HG02943 (cell line): ENCODE data around the gene CSNK1G2.

Experiments used
- ATAC-seq: cut with Tn5 transposase; IDR thresholded peaks from one replicate; pipeline ENCODE4 v1.9.1; 2021; ENCODE audit warnings: mild to moderate bottlenecking, low read depth, moderate library complexity; ENCODE audit not compliant: unreplicated experiment

Gene CSNK1G2

DNA sequence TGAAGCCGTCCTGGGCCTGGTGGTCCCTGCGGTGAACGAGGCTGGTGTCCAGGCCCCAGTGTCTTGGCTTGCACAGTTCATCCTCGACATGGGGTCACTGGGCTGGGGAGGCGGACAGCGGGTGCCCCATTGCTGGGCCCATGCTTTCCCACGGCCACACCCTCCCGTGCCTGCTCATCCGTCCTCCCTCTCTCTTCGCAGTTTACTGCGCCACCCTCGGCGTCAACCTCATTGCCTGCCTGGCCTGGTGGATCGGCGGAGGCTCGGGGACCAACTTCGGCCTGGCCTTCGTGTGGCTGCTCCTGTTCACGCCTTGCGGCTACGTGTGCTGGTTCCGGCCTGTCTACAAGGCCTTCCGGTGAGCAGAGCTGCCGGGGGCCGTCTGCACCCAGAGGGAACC is 23.0 kb upstream of the CSNK1G2 start:
- no peak for ATAC-seq

DNA sequence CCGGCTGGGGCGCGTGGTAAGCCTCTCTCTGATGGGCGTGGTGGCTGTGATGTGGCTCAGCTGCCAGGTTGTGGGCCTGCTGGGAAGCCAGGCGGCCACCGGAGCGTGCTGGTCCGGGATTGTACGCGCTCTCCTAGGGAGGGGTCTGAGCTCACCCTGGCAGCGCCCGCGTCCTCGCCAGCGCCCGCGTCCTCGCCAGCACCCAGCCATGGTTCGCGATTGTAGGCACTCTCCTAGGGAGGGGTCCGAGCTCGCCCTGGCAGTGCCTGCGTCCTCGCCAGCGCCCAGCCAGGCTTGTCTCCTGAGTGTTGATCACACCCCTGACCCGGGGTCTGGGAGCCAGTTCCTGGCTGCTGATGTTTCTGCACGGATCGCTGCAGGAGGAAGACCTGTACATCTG is 22.0 kb upstream of the CSNK1G2 start:
- ATAC-seq: no peak

DNA sequence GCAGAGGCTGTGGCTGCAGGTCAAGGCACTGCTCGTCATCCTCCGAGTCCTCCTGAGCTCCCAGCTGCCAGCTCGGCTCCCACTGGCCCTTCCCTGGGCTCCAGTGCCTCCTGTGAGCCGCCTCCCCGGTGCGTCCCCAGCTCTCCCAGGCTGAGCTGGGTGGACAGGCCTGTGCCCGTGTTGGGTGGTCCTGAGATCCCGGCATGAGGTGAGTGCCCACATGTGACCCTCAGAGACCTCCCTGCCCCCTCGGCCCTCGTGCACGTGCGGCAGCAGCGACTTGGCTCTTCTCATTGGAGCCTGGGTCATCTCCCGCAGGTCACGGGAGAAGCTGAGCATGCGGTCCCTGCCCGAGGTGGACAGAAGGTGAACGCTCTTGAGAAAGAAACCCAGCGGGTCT is 20.3 kb upstream of the CSNK1G2 start:
- ATAC-seq: no peak

DNA sequence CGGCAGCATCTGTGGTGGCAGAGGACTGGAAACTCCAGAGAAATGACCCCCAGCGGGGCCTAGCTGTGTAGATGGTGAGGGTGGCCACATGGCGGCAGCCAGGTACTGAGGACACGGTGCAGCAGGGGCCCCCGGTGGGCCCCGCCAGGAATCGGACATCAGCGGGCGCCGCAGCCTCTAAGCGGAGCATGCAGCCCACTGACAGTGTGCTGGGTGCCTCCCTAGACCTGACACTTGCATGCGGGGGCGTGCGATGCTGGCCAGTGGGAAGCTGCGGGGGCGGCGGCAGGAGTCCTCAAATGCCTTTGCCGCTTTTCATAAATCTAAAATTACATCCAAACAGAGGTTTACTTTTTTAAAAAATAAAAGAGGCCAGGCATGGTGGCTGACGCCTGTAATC is 19.6 kb upstream of the CSNK1G2 start:
- no peak for ATAC-seq

DNA sequence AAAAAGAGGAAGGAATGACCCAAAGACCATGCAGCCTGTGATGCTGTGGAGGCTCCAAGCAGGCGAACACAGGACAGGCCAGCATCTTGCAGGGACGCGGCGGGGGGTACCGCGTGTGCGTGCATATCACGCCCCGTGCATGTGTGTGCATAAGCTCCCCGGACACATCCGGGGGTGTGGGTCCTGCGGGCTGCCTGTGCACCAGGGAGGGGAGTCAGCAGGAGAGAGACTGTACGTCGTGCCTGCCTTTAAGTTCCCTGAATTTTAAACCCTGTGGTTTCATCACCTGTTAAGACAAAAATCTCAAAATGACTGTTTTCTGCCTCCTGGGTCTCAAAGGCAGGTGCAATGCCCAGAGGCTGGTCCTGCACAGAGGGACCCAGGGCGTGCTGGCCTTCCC is 19.1 kb upstream of the CSNK1G2 start:
- ATAC-seq: no peak

DNA sequence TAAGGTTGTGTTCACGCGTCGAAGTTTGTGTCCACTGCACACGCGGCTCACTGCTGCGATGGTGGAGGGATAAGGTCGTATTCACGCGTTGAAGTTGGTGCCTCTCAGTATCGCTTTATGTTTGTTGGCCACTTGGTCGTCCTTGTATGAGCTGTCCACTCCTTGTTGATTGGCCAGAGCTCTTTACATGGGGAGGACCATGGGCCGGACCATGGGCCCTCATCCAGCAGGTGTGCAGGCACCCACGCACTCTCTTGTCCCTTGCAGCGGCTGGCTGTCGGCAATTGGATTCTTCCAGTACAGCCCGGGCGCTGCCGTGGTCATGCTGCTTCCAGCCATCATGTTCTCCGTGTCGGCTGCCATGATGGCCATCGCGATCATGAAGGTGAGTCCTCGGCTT is 18.2 kb upstream of the CSNK1G2 start:
- no peak for ATAC-seq

DNA sequence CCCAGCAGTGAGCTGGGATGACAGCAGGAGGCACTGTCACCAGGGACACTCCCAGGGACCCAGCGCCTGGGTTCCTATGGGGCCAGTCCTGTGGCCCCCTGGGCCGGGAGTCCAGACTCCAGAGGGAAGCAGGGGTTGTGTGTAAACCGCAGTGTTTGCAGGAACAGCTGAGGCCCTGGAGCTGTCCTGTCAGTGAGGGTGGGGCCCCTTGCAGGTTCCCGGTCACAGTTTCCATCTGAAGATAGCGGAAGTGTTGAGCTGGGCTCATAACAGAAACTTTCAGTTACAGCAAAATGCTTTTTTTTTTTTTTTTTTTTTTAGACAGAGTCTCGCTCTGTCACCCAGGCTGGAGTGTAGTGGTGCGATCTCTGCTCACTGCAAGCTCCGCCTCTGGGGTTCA is 17.7 kb upstream of the CSNK1G2 start:
- no peak for ATAC-seq

DNA sequence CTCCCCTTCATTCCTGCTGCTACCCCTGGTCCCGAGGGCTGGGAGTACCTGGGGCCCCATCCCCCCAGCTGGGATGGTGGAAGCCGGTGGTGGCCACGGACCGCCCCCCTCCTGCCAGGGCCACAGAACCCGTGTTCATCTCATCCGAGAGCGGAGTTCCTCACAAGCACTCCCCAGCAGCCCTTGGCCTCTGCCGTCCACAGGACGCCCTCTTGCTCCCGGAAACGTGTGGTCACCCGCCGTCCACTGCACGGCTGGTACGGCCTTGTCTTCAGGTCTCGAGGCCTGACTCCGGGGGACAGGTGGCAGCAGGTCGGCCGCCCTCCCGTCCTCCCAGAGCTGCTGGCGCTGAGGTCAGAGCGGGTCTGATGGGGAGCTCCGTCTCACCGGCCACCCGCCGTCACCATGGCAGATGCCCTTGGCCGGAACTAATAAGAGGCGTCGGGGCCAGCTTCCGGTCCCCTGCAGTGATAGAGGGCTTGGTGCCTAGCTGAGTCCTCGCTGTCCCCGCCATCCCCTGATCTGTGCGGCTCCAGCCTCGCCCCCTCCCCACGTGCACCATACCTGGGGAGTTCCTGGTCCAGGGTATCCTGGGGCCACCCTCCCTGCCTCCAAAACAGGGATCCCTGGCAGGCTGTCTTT is 16.5 kb upstream of the CSNK1G2 start:
- ATAC-seq: no peak

DNA sequence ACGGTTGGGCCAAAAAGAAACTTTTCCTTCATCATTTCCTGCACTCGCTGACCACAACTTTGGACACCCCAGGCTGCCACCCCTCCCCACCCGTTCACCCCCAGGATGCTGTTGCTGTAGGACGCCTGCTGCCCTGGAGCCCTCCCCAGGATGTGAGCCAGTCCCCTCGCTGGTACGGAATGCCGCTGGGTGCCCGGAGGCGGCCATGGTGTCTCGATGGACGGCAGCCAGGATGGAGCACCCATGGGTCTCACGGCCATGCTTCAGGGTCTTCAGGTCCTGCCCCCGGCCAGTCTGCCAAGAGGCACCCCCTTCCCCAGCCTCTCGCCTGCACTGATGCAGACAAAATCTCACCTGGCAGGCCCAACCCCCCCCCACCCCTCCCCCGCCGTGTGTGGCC is 15.4 kb upstream of the CSNK1G2 start:
- ATAC-seq: no peak

DNA sequence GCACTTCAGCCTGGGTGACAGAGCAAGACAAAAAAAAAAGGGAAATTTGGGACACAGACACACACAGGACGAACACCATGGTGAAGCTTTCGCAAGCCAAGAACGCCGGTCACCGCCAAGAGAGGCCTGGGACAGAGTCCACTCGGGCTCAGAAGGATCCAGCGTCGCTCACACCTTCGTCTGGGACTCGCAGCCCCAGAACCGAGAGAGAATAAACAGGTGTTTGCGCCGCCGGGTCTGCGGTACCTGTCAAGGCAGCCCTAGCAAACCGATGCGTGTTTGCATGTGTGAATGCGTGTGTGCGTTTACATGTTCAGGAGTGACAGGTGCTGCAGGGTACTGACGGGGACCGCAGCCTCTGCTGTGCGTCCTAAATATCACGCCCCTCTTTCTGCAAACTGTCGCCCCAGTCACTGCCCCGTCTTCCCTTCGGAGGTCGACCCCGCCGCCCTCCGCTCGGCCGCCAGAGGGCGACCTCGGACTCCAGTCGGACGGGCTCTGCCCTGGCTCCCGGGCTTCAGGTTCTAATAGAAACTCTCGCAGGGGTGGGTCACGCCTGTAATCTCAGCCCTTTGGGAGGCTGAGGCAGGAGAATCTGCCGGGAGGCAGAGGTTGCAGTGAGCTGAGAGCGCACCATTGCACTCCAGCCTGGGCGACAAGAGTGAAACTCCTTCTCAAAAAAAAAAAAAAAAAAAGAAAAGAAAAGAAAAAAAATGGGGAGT is 11.8 kb upstream of the CSNK1G2 start:
- no peak for ATAC-seq

DNA sequence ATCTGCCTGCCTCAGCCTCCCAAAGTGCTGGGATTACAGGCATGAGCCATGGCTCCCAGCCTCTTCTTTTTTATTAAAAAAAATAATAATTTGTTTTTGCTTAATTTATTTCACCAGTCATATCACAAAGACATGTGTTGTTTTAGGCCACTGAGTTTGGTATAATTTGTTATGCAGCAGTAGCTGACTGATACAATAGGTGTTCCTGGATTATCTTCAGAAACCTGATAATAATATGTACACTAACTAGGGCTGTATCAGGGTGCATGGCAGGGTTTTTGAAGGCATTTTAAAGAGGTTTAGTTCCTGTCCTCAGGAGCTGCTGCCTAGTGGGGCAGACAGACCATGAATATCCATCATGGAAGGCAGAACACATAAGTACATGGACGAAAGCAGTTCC is 9.5 kb upstream of the CSNK1G2 start:
- ATAC-seq: no peak

DNA sequence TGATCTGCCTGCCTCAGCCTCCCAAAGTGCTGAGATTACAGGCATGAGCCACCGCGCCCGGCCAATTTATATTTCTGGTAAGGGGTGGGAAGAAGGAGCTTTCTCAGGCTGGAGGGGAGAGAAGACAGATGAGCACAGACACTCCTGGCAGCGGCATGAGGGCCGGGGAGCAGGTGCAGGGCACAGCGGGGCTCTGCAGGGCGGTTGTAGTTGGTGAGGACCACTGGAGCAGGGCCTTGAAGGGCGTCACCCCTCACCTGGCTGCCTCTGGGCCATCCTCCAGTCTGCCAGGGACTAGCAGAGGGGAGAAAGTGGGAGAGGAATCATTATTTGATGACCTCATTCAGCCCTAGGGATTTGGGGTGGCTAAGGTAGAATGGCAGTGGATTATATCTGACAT is 8.6 kb upstream of the CSNK1G2 start:
- ATAC-seq: no peak

DNA sequence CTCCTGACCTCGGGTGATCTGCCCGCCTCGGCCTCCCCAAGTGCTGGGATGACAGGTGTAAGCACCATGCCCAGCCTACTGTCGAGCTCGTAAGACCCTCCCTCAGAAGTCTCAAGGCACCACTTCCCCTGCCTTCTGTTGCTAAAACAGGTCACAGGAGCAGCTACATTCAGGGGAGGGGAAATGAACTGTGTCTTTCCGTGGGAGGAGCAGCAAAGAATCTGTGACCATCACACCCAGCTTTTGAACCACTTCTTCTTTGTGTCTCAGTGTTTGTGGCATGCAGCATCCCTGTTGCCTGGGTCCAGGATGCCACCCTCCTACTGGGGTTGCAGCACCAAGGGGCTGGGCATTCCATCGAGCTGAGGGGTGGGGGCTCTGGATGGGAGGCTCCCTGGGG is 7.7 kb upstream of the CSNK1G2 start:
- ATAC-seq: no peak

DNA sequence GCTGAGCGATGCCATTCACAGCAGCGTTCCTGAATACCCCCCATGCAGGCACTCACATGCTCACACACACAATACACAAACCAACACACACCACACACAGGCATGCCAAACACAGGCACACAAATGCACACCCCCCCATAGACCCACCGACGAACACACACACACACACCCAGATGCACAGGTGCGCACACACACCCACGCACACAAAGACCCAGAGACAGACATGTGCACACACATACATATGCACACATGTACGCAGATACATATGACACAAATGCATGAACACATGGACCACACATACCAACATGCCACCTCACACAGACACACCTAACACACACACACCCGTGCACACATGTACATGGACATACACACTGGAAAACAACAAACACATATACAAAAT is 7.0 kb upstream of the CSNK1G2 start:
- no peak for ATAC-seq

DNA sequence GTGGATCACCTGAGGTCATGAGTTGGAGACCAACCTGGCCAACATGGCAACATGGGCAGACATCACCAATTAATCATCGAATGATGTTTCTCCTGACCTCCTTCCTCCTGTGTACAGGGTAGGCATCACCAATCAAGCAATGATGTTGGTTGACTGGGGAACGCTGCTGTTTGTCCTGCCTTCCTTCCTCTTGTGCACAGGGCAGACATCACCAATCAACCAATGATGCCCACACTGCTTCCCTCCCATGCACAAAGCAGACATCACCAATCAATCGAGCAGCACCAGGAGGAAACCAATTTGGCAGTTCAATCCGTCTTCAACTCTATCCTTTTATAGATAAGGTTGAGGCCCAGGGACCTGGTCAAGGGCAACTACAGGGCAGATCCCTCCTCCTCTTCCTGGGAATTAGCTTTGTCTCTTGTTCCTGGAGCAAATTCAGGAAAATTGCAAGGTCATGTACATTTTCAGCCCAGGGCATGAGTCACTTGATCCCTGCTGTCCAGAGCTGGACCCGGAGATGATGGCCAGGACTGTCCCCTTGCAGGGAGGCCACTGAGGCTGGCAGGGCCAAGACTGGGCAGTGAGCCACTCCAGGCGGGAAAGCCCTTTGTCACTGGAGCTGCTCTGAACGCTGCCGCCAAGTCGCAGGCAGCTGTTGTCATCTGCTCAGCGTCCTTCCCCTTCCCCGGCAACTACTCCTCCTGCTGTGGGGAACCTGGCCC is 5.3 kb upstream of the CSNK1G2 start:
- no peak for ATAC-seq

DNA sequence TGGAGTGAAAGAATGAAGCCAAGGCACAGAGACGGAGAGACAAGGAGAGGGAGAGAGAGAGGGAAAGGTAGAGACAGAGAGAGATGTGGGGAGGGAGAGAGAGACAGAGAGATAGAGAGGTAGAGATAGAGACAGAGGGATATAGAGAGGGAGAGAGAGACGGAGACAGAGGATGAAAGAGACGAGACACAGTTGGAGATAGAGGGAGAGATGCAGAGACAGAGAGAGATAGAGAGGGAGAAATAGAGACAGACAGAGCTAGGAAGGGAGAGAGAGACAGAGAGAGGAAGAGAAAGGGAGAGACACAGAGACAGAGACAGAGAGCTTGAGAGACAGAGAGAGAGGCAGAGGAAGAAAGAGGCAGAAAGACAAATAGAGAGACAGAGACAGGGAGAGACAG is 4.5 kb upstream of the CSNK1G2 start:
- no peak for ATAC-seq

DNA sequence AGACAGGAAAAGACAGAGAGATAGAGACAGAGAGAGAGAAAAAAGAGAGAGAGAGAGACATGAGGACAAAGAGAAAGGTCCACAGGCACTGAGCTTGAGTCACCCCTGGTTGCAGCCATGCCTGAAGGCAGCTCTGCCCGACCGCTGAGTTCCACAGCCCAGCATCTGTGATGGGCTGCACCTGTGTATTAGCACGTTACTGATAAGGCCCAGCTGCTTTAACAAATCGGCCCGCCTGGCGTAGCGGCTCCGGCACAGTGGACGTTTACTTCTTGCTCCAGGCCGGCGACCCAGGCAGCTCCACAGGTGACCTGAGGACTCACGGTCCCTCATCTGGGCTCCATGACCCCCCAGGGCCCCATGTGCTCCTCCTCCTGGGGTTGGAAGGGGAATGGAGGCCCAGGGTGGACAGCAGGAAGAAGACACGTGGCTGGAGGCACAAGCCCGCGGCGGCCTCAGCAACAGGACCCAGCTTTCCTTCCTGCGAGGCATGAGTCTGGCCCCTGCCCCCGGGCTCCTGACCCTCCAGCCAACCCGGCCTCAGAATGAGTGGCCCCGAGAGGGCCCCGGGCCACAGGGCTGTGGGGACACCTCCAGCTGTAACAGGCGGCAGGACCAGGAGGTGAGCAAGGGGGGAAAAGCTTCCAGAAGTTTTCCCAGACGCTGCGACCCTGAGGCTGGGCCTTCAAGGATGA is 3.9 kb upstream of the CSNK1G2 start:
- no peak for ATAC-seq

DNA sequence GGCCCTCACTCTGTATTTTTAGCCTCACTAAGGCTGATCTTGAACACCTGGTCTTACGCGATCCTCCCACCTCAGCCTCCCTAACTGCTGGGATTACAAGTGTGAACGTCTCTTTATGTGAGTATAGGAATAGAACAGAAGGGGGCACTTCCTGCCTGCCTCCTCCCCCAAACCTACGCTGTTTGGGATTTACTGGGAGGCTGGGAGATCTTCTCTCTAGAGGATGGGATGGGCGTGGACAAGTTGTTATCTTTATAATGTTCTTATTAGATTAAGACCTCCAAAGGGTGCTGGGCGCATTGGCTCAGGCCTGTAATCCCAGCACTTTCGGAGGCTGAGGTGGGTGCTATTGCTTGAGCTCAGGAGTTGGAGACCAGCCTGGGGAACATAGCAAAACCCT is 2.9 kb upstream of the CSNK1G2 start:
- ATAC-seq: no peak

DNA sequence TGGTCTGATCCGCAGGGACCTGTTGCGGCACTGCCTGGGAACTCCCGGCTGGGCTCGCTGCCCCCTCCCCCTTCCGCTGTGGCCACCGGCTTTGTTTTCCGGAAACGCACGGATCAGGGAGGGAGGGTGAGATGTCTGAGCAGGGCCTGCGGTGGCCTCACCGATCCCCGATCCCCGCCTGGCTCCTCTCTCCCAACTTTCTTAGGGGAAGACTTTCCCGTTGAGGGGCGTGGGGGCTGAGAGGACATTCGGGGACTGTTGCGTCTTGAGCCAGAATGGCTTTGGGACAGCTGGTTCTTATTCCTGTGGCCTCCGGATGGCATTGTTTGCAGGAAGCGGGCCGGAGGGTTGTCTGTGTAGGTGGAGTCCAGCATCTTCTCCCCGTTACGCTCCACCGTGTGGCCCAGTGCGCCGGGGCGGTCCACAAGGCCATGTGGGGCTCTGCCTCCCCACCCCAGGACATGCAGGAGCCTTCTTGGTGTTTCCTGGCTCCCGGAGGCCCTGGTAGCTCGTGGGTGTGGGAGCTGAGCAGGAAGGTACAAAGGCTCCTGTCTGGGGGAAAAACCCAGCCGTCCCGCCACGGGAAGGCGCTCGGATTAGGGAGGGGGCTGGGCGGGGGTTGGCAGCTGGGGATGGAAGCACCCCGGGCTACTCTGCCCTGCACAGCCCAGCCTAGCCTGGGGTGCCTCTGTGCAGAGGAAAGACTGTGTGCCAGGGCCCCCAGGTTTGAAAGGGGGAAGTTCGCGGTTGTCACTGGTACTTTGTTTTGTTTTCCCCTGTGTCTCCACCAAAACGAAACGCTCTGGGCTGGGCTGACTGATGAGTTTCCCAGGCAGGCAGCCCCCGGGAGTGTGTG is 1.3 kb downstream of the CSNK1G2 start:
- no peak for ATAC-seq

DNA sequence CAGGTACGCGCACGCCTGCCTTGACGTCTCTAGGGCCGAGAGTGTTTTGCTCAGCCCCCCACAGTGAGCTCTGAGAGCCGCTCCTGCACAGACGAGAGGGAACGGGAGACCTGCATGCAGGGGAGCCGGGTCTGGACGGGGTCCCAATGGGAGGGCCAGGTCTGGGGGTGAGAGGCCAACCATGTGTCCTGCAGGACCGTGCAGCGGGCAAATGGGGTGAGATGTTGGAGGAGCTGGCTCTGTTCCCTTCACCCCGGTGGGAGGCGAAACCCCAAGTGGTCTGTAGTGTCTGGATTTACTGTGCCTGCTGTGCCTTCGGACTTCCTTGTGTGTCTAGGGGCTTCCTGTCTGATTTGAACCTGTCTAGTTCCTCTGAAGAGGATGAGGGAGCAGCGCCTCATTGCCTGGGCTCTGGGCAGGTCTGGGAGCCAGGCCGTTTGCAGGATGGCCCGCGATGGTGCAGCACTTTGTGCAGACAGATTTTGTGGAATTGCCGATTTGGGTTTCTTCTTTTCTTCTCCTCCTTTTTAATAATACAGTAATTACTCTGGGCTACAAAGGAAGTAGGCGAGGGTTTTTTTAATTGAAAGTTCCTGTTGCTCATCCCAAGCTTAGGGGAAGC is 2.1 kb downstream of the CSNK1G2 start:
- ATAC-seq: no peak
